PC-9 (cell line): ENCODE results near the gene BMS1.

Experiments used
- CTCF ChIP-seq: fragments of 200-600 bp; sonication (generic); conservative IDR thresholded peaks from 2 replicates; pipeline ENCODE4 v1.6.1; 2017; ENCODE audit warnings: mixed run types, antibody characterized with exemption, mild to moderate bottlenecking, moderate library complexity
- EZH2 ChIP-seq: fragments of 200-600 bp; sonication (generic); IDR thresholded peaks from 2 replicates; pipeline ENCODE4 v1.8.0; 2017; ENCODE audit warnings: antibody characterized with exemption, low read depth

GRCh38 chr10:42744134-42744701 lies 38.4 kb upstream of the BMS1 start:
- no peak for TF ChIP-seq EZH2
- peak; percentile 39; the same call in 1 of the 2 replicates for TF ChIP-seq CTCF
